Large intestine (tissue), 3 donors: ENCODE measurements around the gene MELK. TPM values are rescaled to one million over a fixed set of nuclear protein-coding genes. Genes with fewer than 3 reads are reported as not detected.

ENCODE experiments used
- DNase-seq, 2 donors: peaks; one replicate each; pipeline versions ENCODE4 v3.0.0 to v3.0.0-alpha.2; 2013
- H3K27ac ChIP-seq: one replicate; pipeline ENCODE4 v1.5.1; 2013; ENCODE audit warnings: low read length
- H3K27me3 ChIP-seq: 2 replicates; pipeline ENCODE4 v1.6.1; 2013; ENCODE audit warnings: low read length; ENCODE audit not compliant: control insufficient read depth, insufficient read depth
- H3K36me3 ChIP-seq: 2 replicates; pipeline ENCODE4 v1.6.1; 2013; ENCODE audit warnings: low read length; ENCODE audit not compliant: control insufficient read depth, insufficient read depth
- H3K4me1 ChIP-seq: one replicate; pipeline ENCODE4 v1.6.1; 2013; ENCODE audit warnings: low read length; ENCODE audit not compliant: control insufficient read depth, insufficient read depth
- H3K4me3 ChIP-seq: one replicate; pipeline ENCODE4 v1.5.1; 2013; ENCODE audit warnings: low read length
- H3K9me3 ChIP-seq: one replicate; pipeline ENCODE4 v1.6.1; 2013; ENCODE audit warnings: mild to moderate bottlenecking, low read depth, low read length, moderate library complexity; ENCODE audit not compliant: control insufficient read depth
- WGBS: methylation state at CpG from one replicate; pipeline ENCODE4 v1.1.5; 2013; ENCODE audit warnings: low lambda C conversion rate; ENCODE audit not compliant: insufficient coverage; 5-methylcytosine and 5-hydroxymethylcytosine counted together
- polyA plus RNA-seq: library from polyadenylated mRNA; unstranded; fragments of 120-200 nt; gene quantifications from one replicate; pipeline ENCODE4 v1.2.1, GENCODE V29; 2013

Gene MELK
- polyA plus RNA-seq, 1 donor: 8.6 TPM

DNA sequence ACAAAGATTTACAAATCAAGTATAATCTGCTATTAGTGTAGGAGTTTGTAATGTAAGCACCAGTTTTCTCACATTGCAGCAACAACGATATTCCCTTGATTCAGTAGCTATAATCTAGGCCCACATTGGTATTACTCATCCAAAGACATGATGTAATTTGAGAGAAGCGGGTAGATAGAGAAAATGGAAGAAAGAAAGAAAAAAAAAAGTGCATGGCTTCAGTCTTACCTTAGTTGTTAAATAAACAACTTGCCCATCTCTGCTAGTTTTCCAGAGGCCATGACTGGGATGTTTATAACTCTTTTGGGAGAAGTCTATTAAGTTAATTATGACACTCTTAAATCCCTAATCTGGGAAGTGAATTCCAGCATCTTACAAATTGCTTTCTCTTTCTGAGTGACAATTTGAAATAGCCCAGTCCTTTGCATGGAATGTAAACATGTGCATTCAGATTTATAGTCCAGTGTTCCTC, 2.8 kb downstream of the MELK start:
- H3K4me3 ChIP-seq: no peak overlapping the region

DNA sequence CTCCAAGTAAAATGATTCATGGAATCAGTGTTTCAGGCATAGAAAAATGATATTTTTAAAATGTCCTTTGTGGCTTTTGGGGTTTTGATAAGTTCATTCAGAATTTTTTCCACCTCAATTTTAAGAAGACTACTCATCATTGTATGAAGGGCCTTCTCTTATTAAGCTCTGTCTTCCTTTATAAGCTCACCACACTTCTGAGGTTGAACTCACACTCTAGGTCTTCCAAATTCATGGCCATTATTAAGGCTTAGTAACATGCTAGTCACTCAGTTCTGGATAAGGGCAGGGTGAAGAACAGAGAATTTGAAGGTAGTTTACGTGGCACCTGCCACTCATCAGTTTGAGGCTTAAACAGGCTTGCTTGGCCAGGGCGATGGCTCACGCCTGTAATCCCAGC, 4.2 kb downstream of the MELK start:
- H3K4me1 ChIP-seq: no peaks in the 10 kb centered on the region
- no peak for DNase-seq
- H3K4me3 ChIP-seq: no peak overlapping the region
- no peak overlapping the region for H3K27ac ChIP-seq
- no peaks in the 10 kb centered on the region for H3K9me3 ChIP-seq
- H3K27me3 ChIP-seq: no peaks in the 10 kb centered on the region
- WGBS: no CpG with 5 or more reads among the region's 3 CpGs
- H3K36me3 ChIP-seq: no peaks in the 10 kb centered on the region

More for the DNA sequence above, 2.8 kb downstream of the MELK start:
- Histone ChIP-seq H3K4me1 (no peaks in the 10 kb centered on the region), H3K27me3 (no peaks in the 10 kb centered on the region), H3K36me3 (no peaks in the 10 kb centered on the region), H3K9me3 (no peaks in the 10 kb centered on the region), H3K27ac (no peak overlapping the region)
- 50% methylated on average over 1 of the region's 2 CpGs for WGBS
- DNase-seq: no peak

DNA sequence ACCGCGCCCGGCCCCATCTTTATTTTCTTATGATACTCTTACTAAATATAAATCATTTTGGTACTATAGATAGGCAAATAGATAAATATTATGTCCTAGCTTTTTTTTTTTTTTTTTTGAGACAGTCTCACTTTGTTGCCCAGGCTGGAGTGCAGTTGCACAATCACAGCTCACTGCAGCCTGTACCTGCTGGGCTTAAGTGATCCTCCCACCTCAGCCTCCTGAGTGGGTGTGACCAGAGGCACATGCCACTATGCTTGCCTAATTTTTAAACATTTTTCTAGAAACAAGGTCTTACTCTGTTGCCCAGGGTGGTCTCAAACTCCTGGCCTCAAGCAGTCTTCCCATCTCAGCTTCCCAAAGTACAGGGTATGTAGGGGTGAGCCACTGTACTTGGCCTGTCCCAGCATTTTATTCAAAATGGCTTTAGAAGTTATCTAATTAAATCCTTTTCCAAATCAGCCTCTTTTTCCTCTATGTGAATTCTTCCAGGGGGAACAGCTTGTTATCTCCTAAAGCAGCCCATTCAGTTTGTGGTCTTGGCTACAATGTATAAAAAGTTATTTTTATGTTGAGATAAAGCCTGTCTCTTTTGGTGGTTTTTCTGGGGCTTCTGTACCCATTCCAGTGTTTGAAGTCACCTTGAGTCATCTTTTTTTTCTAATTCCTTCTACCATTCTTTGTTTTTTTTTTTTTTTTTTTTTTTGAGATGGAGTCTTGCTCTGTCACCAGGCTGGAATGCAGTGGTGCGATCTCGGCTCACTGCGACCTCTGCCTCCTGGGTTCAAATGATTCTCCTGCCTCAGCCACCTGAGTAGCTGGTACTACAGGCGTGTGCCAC, 12.1 kb downstream of the MELK start:
- H3K36me3 ChIP-seq: peaks cover 2% of the 10 kb centered on the region
- no peaks in the 10 kb centered on the region for H3K4me1 ChIP-seq
- WGBS: 87% methylated on average over 3 of the region's 7 CpGs
- H3K4me3 ChIP-seq: no peak overlapping the region
- no peak for DNase-seq
- H3K27ac ChIP-seq: no peak overlapping the region
- no peaks in the 10 kb centered on the region for H3K9me3 ChIP-seq
- no peaks in the 10 kb centered on the region for H3K27me3 ChIP-seq

DNA sequence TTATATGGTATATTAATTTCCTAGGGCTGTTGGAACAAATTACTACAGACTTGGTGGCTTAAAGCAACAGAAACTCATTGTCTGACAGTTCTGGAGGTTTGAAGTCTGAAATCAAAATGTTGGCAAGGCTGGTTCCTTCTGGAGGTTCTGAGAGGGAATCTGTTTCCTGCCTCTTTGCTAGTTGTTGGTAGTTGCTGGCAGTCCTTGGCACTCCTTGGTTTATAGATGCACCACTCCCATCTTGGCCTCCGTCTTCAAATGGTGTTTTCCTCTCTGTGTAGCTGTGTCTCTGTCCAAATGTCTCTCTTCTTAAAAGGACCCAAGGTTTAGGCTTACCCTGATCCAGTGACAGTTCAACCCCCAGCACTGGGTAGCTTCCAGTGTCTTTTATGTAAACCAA, 17.5 kb downstream of the MELK start:
- H3K27me3 ChIP-seq: no peaks in the 10 kb centered on the region
- no peak overlapping the region for H3K4me3 ChIP-seq
- peaks cover 2% of the 10 kb centered on the region for H3K36me3 ChIP-seq
- no CpG with 5 or more reads among the region's 1 CpG for WGBS
- no peak for DNase-seq
- H3K9me3 ChIP-seq: no peaks in the 10 kb centered on the region
- no peak overlapping the region for H3K27ac ChIP-seq
- H3K4me1 ChIP-seq: no peaks in the 10 kb centered on the region

DNA sequence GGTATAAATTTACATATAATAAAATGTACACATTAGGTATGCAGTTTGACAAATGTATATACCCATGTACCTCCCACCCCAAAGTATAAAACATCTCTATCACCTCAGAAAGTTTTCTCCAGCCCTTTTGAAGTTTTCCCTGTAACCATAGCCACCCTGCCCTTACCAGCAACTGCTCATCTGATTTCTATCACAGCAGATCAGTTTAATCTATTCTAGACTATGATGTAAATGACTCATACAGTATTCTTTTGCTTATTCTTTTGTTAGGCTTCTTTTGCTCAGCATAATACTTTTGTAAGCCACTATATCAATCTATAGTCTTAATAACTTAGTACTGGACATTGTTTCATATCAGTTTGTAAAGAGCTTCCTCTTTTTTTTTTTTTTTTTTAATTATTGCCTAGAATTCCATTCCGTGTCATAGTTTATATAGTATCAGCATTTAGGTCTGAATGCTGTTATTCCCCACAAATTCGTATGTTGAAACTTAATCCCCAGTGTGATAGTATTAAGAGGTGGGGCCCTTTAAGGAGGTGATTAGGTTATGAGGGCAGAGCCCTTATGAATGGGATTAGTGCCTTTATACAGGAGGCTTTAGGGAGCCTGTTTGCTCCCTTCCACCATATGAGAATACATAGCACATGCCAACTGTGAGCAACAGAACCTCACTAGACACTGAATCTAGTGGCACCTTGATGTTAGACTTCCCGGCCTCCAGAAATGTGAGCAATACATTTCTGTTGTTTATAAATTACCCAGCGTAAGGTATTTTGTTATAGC, 20.3 kb downstream of the MELK start:
- 86% methylated on average over 1 of the region's 4 CpGs for WGBS
- DNase-seq: no peak
- Histone ChIP-seq H3K36me3 (peaks cover 4% of the 10 kb centered on the region), H3K4me1 (no peaks in the 10 kb centered on the region), H3K9me3 (no peaks in the 10 kb centered on the region), H3K27ac (no peak overlapping the region), H3K4me3 (no peak overlapping the region), H3K27me3 (no peaks in the 10 kb centered on the region)

DNA sequence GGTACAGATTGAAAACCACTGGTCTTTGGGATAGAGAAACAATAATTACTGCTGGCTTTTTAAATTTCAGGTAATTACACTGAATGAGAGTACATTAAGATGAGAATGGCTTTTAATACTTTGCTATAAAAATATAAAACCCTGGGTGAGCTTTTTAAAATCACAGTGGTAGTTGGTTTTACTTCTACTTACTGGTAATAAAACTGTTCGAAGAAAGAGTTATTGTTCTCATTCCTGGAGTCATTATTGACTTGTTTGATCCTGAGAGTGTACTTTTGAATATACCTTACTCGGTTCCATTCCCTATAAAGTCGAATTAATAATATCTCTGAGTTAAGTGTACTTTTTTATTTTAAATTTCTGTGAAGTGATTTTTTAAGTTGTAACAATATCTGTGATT, 21.5 kb downstream of the MELK start:
- Histone ChIP-seq H3K4me1 (no peaks in the 10 kb centered on the region), H3K4me3 (no peak overlapping the region), H3K27me3 (no peaks in the 10 kb centered on the region), H3K36me3 (peaks cover 4% of the 10 kb centered on the region), H3K27ac (no peak overlapping the region), H3K9me3 (no peaks in the 10 kb centered on the region)
- no peak for DNase-seq
- WGBS: 100% methylated on average over 1 of the region's 3 CpGs

DNA sequence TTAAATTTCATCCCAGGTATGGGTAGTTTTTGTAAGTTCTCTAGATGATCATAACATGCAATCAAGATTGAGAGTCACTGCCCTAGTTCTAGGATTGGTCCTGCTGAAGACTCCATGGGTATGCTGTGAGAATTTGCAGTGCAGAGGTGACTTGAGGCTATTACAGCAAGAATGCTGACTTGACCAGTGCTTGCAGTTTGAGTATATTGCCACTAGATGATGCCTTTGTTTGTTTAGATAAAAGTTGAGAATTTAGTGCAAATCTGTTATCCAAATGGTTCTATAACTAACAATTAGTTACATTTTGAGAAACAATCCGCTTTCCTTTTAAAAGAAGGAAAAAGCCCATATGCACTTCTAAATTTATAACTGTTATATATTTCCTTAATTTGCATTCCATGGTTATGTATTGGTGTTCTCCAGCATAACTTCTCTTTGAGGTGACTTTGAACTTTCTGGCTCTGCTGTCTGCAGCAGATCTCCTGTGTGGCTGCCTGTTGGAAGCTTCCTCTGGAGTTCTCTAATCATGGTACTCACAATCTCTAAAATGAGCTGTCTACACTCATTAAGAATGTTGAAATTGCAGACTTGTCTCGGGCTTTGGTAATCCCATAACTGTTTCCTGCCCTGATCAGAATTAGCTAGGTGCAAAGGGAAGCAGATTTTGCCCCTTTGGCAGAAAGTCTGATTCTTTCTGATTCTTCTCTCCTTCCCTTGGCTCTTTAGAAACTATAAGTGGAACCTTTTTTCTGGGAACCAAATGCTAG, 24.9 kb downstream of the MELK start:
- DNase-seq: peak; percentile 9 to 13
- no CpG with 5 or more reads among the region's 2 CpGs for WGBS

DNA sequence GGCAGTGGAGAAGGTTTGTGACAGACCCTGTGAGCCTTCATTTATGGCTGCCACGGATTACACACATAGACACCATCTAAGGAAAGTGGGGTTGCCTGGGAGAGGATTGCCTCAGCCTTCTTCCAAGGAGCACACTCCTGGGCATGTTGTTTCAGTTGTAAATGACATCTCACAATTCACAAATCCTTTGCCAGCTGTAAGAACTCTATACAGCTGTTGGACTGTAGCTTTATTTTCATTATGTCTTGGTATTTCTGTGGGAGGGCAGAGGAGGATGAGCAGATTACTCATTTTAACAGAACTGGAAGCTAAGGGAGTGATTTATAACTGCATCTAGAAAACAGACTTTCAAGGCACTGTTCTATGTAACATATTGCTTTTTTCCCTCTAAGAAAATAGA, 25.6 kb downstream of the MELK start:
- Histone ChIP-seq H3K9me3 (no peaks in the 10 kb centered on the region), H3K27me3 (no peaks in the 10 kb centered on the region), H3K4me1 (no peaks in the 10 kb centered on the region), H3K36me3 (peaks cover 2% of the 10 kb centered on the region), H3K27ac (no peak overlapping the region), H3K4me3 (no peak overlapping the region)
- no CpG with 5 or more reads among the region's 1 CpG for WGBS
- no peak for DNase-seq

More for the DNA sequence above, 24.9 kb downstream of the MELK start:
- H3K36me3 ChIP-seq: peaks cover 2% of the 10 kb centered on the region
- no peak overlapping the region for H3K27ac ChIP-seq
- H3K4me3 ChIP-seq: no peak overlapping the region
- H3K27me3 ChIP-seq: no peaks in the 10 kb centered on the region
- H3K9me3 ChIP-seq: no peaks in the 10 kb centered on the region
- H3K4me1 ChIP-seq: no peaks in the 10 kb centered on the region

DNA sequence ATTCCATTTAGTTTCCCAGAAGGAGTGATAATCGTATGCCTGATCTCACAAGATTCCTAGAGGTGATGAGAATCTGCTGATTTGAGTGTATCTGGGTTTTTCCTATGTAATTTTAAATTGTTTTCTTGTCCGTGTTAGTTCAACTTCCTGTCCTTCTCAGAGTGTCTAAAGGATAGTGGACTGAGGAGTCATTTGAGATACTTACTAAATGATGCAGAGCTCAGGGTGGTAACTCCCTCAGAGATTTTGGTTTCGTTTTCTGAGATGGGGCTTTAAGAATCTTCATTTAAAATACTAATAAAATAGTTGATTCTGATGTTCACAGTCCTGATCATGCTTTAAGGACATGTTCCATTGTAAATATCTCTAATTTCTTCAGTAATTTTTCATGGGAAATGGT, 30.3 kb downstream of the MELK start:
- no peak overlapping the region for H3K4me3 ChIP-seq
- WGBS: 92% methylated on average over 2 of the region's 3 CpGs

DNA sequence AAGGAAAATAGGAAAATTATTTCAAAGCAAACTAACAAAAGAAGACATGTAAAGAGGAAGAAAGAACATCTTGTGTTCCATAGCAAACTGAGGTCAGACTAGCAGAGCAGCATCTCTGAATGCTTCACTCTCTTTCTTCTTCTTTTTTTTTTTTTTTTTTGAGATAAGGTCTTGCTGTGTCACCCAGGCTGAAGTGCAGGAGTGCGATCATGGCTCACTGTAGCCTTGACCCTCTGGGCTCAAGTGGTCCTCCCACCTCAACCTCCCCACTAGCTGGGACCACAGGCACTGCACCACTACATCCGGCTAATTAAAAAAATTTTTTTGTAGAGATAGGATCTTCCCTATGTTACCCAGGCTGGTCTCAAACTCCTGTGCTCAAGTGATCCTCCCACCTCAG, 36.6 kb downstream of the MELK start:
- no CpG with 5 or more reads among the region's 2 CpGs for WGBS

More for the DNA sequence above, 30.3 kb downstream of the MELK start:
- no peaks in the 10 kb centered on the region for H3K4me1 ChIP-seq
- no peaks in the 10 kb centered on the region for H3K27me3 ChIP-seq
- no peaks in the 10 kb centered on the region for H3K9me3 ChIP-seq
- DNase-seq: no peak
- H3K27ac ChIP-seq: no peak overlapping the region
- H3K36me3 ChIP-seq: no peaks in the 10 kb centered on the region

More for the DNA sequence above, 36.6 kb downstream of the MELK start:
- no peak overlapping the region for H3K27ac ChIP-seq
- no peaks in the 10 kb centered on the region for H3K4me1 ChIP-seq
- DNase-seq: no peak
- H3K27me3 ChIP-seq: no peaks in the 10 kb centered on the region
- H3K36me3 ChIP-seq: no peaks in the 10 kb centered on the region
- H3K4me3 ChIP-seq: no peak overlapping the region
- no peaks in the 10 kb centered on the region for H3K9me3 ChIP-seq
